Neural progenitor cell (in vitro differentiated cells): ENCODE measurements around the gene CLCA4. TPM values are rescaled to one million over a fixed set of nuclear protein-coding genes. Genes with fewer than 3 reads are reported as not detected.
"Not testable (repeated sequence)": the region's sequence is repeated elsewhere in the genome, so short reads cannot be mapped to it uniquely, and the experiment has no call there.

Source experiments
- DNase-seq: peaks from one replicate; pipeline ENCODE4 v3.0.0-alpha.2; 2016; ENCODE audit warnings: low spot score
- H2AFZ ChIP-seq: fragments of 200-600 bp; sonication (generic); replicated peaks from 2 replicates; pipeline ENCODE4 v1.6.1; 2016; ENCODE audit warnings: antibody characterized with exemption
- H3F3A ChIP-seq: fragments of 200-600 bp; sonication (generic); 2 replicates; pipeline ENCODE4 v1.6.1; 2016; ENCODE audit warnings: antibody characterized with exemption, low read depth
- H3K27ac ChIP-seq: fragments of 200-600 bp; sonication (generic); 2 replicates; pipeline ENCODE4 v1.5.1; 2016; ENCODE audit warnings: mild to moderate bottlenecking
- H3K27me3 ChIP-seq: fragments of 200-600 bp; sonication (generic); 2 replicates; pipeline ENCODE4 v1.6.1; 2016; ENCODE audit warnings: mild to moderate bottlenecking, moderate library complexity
- H3K36me3 ChIP-seq: fragments of 200-600 bp; sonication (generic); 2 replicates; pipeline ENCODE4 v1.5.1; 2016
- H3K4me1 ChIP-seq: fragments of 200-600 bp; sonication (generic); 2 replicates; pipeline ENCODE4 v1.6.1; 2016; ENCODE audit warnings: mixed run types
- H3K4me2 ChIP-seq: fragments of 200-600 bp; sonication (generic); 2 replicates; pipeline ENCODE4 v1.6.1; 2016
- H3K4me3 ChIP-seq: fragments of 200-600 bp; sonication (generic); 2 replicates; pipeline ENCODE4 v1.5.1; 2016
- H3K79me2 ChIP-seq: fragments of 200-600 bp; sonication (generic); 2 replicates; pipeline ENCODE4 v1.6.1; 2016; ENCODE audit warnings: low read depth
- H3K9ac ChIP-seq: fragments of 200-600 bp; sonication (generic); 2 replicates; pipeline ENCODE4 v1.6.1; 2016
- H3K9me3 ChIP-seq: fragments of 200-600 bp; sonication (generic); 2 replicates; pipeline ENCODE4 v1.5.1; 2016; ENCODE audit warnings: low read depth
- H4K20me1 ChIP-seq: fragments of 200-600 bp; sonication (generic); 2 replicates; pipeline ENCODE4 v1.6.1; 2016; ENCODE audit warnings: low read depth
- H3K27ac Mint-ChIP-seq: 3 replicates; pipeline ENCODE4 v1.8.0; 2021; ENCODE audit warnings: mixed read lengths
- H3K27me3 Mint-ChIP-seq: 2 replicates; pipeline ENCODE4 v1.8.0; 2022; ENCODE audit warnings: low read depth, mild to moderate bottlenecking, inconsistent platforms, moderate library complexity, mixed read lengths; ENCODE audit not compliant: insufficient read depth
- H3K36me3 Mint-ChIP-seq: 3 replicates; pipeline ENCODE4 v1.8.0; 2021; ENCODE audit warnings: mixed read lengths
- H3K4me1 Mint-ChIP-seq: 3 replicates; pipeline ENCODE4 v1.8.0; 2021; ENCODE audit warnings: mixed read lengths
- H3K4me3 Mint-ChIP-seq: 3 replicates; pipeline ENCODE4 v1.8.0; 2021; ENCODE audit warnings: mild to moderate bottlenecking, moderate library complexity, mixed read lengths
- H3K9me3 Mint-ChIP-seq: 3 replicates; pipeline ENCODE4 v1.8.0; 2020; ENCODE audit warnings: mixed read lengths
- EZH2 ChIP-seq: fragments of 200-600 bp; sonication (generic); IDR thresholded peaks from 2 replicates; pipeline ENCODE4 v1.6.1; 2017; ENCODE audit warnings: antibody characterized with exemption, mild to moderate bottlenecking, moderate library complexity
- EZH2phosphoT487 ChIP-seq: fragments of 200-600 bp; sonication (generic); IDR thresholded peaks from 2 replicates; pipeline ENCODE4 v1.6.1; 2017; ENCODE audit warnings: antibody characterized with exemption
- total RNA-seq: library from RNA; depleted of rRNA; stranded (reverse); fragments of >200 nt; gene quantifications from 2 replicates; pipeline ENCODE4 v1.2.3, GENCODE V29; 2015; ENCODE audit warnings: low replicate concordance
- TF ChIP-seq, protein P1 (sequence below): fragments of 200-600 bp; sonication (generic); IDR thresholded peaks from 2 replicates; pipeline ENCODE4 v1.5.1; 2017; ENCODE audit warnings: antibody characterized with exemption, mild to moderate bottlenecking

The CLCA4 gene
- total RNA-seq, 1 donor from 2014 or later, result not detected

DNA sequence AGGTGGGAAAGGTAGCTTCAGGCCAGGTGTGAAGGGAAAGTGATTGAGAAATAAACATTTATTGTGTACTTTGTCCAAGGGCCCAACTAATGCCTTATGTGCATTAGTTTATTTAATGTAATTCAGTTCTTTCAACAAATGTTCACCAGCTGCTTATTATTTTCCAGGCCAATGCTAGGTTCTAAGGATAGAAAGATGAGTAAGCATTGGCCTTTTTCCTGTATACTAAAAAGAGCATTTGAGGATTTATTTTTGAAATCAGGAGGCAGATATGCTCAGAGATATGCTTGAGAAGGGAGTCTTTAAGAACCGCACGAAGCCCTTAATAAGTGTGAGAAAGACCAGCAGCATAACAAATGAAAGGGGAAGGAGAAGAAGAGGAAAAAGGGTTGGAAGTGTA lies 46.2 kb upstream of the CLCA4 start:
- Histone ChIP-seq H3K4me3 (no peak overlapping the region), H3K9ac (no peak overlapping the region), H3K27me3 (no peaks in the 10 kb centered on the region), H3K4me2 (no peak overlapping the region), H2AFZ (no peak overlapping the region), H4K20me1 (no peaks in the 10 kb centered on the region), H3K79me2 (no peaks in the 10 kb centered on the region), H3K9me3 (no peaks in the 10 kb centered on the region), H3K36me3 (no peaks in the 10 kb centered on the region), H3K27ac (no peak overlapping the region), H3K4me1 (peaks cover 14% of the 10 kb centered on the region), H3F3A (peaks cover 17% of the 10 kb centered on the region)
- Mint-ChIP-seq H3K4me3 (no peak overlapping the region), H3K27me3 (peaks cover 2% of the 10 kb centered on the region), H3K36me3 (peaks cover 2% of the 10 kb centered on the region), H3K4me1 (peaks cover 24% of the 10 kb centered on the region), H3K9me3 (no peaks in the 10 kb centered on the region), H3K27ac (no peak overlapping the region)
- TF ChIP-seq, protein P1, sequence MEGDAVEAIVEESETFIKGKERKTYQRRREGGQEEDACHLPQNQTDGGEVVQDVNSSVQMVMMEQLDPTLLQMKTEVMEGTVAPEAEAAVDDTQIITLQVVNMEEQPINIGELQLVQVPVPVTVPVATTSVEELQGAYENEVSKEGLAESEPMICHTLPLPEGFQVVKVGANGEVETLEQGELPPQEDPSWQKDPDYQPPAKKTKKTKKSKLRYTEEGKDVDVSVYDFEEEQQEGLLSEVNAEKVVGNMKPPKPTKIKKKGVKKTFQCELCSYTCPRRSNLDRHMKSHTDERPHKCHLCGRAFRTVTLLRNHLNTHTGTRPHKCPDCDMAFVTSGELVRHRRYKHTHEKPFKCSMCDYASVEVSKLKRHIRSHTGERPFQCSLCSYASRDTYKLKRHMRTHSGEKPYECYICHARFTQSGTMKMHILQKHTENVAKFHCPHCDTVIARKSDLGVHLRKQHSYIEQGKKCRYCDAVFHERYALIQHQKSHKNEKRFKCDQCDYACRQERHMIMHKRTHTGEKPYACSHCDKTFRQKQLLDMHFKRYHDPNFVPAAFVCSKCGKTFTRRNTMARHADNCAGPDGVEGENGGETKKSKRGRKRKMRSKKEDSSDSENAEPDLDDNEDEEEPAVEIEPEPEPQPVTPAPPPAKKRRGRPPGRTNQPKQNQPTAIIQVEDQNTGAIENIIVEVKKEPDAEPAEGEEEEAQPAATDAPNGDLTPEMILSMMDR, result no peak
- TF ChIP-seq EZH2phosphoT487, result no peak
- TF ChIP-seq EZH2, result no peak
- DNase-seq, result no peak

DNA sequence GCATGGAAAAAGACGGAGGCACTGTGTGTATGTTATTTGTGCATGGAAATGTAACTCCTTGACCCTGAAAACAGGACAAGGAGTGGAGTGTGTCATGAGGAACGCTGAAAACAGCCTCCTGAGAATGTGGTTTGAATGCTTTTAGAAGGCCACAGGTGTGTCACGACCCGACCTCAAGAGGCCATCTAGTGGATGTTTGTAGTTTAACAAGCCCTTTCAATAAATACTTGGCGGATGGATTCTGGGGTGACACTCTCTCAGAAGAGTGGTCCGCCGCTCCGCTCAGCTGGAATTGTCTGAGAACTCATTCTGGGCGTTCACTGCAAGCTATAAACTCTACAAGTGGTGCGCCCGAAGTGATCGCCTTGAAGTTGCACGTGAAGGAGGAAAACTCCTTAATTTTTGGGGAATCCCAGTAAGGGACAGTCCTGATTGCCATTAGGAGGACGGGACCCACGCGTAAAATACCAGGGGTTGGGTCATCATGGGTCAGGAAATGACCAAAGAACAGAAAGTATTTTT lies 44.7 kb upstream of the CLCA4 start:
- peaks cover 26% of the 10 kb centered on the region for H3K4me1 Mint-ChIP-seq
- not testable (repeated sequence) for H3K27me3 Mint-ChIP-seq, H3K36me3 ChIP-seq, H3K27me3 ChIP-seq, H3K79me2 ChIP-seq, H3K4me3 Mint-ChIP-seq, H3K9ac ChIP-seq, H3K9me3 ChIP-seq, H3K27ac ChIP-seq, H3K36me3 Mint-ChIP-seq, H3K27ac Mint-ChIP-seq, H4K20me1 ChIP-seq, H3K9me3 Mint-ChIP-seq
- peaks cover 17% of the 10 kb centered on the region for H3F3A ChIP-seq
- peak overlapping the region; percentile 43 for H3K4me3 ChIP-seq
- H2AFZ ChIP-seq, result peak overlapping the region; percentile 69
- TF ChIP-seq, protein P1, result peak; percentile 60
- peak overlapping the region; percentile 73 for H3K4me2 ChIP-seq
- peak; percentile 79 for DNase-seq
- peaks cover 14% of the 10 kb centered on the region for H3K4me1 ChIP-seq

DNA sequence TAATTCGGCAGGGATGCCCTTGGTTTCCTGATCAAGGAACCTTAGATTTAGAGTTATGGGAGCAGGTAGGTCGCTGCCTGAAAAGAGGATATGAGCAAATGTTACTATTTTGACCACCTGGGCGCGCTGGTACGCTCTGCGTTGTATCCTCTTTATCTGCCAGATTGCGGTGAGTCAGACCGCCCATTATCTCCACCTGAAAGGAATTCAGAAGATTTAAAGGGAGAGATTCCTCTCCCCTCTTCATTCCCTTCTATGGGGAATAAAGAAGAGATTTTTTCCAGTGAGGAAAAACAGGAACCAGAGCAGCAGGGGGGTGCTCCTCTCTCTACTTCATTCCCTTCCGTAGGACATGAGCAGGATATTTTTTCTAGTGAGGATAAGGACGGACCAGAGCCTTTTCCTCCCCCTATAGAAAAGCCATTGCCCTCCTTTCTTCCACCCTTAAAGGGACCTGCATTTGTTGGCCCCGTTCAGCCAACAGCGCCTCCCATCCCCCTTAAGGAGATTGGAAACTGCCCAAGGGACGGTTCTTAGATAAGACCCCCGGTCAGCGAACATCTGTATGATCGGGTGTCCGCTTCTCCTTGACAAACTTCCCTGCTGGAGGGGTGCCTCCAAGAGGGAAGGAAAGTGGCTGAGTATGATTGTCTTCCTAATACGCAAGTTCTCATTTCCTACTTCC lies 44.0 kb upstream of the CLCA4 start:
- no peaks in the 10 kb centered on the region for H3K36me3 ChIP-seq
- H3K4me1 Mint-ChIP-seq, result peaks cover 26% of the 10 kb centered on the region
- peaks cover 17% of the 10 kb centered on the region for H3F3A ChIP-seq
- no peaks in the 10 kb centered on the region for H3K27me3 ChIP-seq
- no peak overlapping the region for H3K27ac ChIP-seq
- DNase-seq, result peak; percentile 58
- no peak overlapping the region for H3K27ac Mint-ChIP-seq
- no peaks in the 10 kb centered on the region for H3K9me3 ChIP-seq
- H3K4me1 ChIP-seq, result peaks cover 14% of the 10 kb centered on the region
- H4K20me1 ChIP-seq, result no peaks in the 10 kb centered on the region
- peak overlapping the region; percentile 69 for H2AFZ ChIP-seq
- no peak overlapping the region for H3K9ac ChIP-seq
- peaks cover 2% of the 10 kb centered on the region for H3K36me3 Mint-ChIP-seq
- H3K79me2 ChIP-seq, result no peaks in the 10 kb centered on the region
- no peak for TF ChIP-seq EZH2phosphoT487
- TF ChIP-seq, protein P1, result no peak
- no peak for TF ChIP-seq EZH2
- no peaks in the 10 kb centered on the region for H3K9me3 Mint-ChIP-seq
- H3K4me2 ChIP-seq, result peak overlapping the region; percentile 73
- H3K4me3 ChIP-seq, result peak overlapping the region; percentile 43
- peaks cover 5% of the 10 kb centered on the region for H3K27me3 Mint-ChIP-seq
- no peak overlapping the region for H3K4me3 Mint-ChIP-seq
